Activated naive CD8-positive, alpha-beta T cell (primary cell): Measurements from ENCODE around the gene SLC6A3.

Experiments
- H3K27ac Mint-ChIP-seq: one replicate; pipeline ENCODE4 v1.8.0; 2021; ENCODE audit warnings: mixed read lengths
- H3K27me3 Mint-ChIP-seq: one replicate; pipeline ENCODE4 v1.8.0; 2021; ENCODE audit warnings: mixed read lengths
- H3K36me3 Mint-ChIP-seq: one replicate; pipeline ENCODE4 v1.8.0; 2021; ENCODE audit warnings: mixed read lengths
- H3K4me1 Mint-ChIP-seq: one replicate; pipeline ENCODE4 v1.8.0; 2021; ENCODE audit warnings: low read depth, mixed read lengths
- H3K4me3 Mint-ChIP-seq: one replicate; pipeline ENCODE4 v1.8.0; 2021; ENCODE audit warnings: mild to moderate bottlenecking, mixed read lengths
- H3K9me3 Mint-ChIP-seq: one replicate; pipeline ENCODE4 v1.8.0; 2021; ENCODE audit warnings: low read depth, mixed read lengths

SLC6A3 gene

DNA sequence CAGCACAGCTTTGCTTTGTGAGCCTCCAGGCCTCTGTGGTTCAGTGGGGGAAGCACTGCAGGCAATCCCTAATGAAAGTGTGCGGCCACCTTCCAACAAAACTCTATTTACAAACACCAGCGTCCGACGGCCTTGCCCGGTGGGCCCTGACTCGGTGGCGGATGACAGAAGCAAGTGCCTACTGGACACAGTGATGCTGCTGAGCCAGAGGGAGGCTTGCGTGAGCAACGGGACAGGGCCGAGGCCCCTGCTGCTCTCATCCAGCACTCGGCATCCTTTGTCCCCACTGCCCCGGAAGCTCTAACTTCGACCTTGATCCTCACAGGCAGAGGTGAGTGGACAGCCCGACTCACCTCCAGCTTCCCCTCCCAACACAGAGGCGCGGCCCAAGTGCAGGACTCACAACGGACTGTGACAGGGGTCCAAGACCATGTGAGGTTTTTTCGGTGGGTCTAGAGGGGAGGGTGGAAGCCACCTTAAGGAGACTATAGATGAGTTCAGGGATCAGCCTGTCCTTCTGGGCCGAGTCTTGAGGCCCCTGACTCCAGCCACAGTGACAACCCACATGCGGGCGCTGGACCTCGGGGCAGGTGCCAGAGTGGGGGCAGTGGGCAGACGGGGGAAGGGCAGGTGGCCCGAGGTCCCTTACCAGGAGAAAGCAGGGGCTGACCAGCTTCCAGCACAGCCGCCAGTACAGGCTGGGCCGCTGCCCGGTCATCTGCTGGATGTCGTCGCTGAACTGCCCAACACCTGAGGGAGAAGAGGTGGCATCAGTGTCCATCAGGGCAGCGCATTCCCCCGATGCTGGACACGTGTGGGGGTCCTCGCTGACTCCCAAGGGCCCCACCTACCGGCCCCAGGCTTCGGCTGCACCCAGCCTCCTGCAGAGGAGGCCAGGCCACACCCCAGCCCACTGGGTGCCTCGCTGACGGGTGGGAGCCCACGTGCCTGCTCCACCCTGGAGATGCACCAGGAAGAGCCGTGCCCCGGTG is 39.4 kb downstream of the SLC6A3 start:
- Mint-ChIP-seq H3K27ac (no peak overlapping the region), H3K36me3 (no peaks in the 10 kb centered on the region), H3K4me3 (no peak overlapping the region), H3K9me3 (no peaks in the 10 kb centered on the region), H3K27me3 (peaks cover 6% of the 10 kb centered on the region), H3K4me1 (no peaks in the 10 kb centered on the region)

DNA sequence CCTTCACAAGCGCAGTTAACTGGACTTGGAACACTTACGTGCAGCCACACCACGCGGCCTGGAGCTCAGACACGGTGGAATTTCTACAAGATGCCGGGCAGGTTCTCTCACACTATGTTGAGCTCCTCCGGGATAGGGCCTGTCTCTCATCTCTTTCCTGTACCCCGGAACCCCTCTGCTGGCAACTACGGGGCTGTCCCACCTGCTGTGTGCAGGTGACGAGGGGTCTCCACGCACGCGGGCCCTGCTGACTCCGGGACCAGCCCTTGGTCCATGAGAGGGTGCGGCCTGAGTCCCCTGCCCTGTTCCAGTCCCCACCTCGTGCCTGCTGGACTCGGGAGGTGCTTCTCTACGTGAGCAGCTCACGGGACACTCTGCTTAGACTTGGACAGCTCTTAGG is 40.1 kb downstream of the SLC6A3 start:
- Mint-ChIP-seq H3K27me3 (peaks cover 6% of the 10 kb centered on the region), H3K27ac (no peak overlapping the region), H3K9me3 (no peaks in the 10 kb centered on the region), H3K36me3 (no peaks in the 10 kb centered on the region), H3K4me3 (no peak overlapping the region), H3K4me1 (no peaks in the 10 kb centered on the region)

DNA sequence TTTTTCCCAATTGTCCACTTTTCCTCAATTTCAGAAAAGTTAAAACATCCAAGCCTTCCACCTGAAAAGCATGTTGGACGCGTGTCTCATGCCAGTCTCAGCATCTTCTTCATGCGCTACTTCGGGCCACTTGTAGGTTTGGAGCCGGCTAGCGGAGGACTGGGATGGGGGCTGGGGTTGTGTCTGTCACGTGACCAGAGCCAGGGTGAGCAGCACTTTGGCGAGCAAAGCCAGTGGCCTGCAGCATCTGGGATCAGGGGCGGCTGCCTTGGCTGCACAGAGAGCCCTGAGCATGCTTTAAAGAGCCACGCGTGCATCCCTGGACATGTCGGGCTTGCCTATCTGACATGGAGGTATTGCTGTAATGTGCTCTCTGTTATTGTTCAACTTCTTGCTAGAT is 41.2 kb downstream of the SLC6A3 start:
- Mint-ChIP-seq H3K4me3 (no peak overlapping the region), H3K4me1 (no peaks in the 10 kb centered on the region), H3K36me3 (no peaks in the 10 kb centered on the region), H3K27ac (no peak overlapping the region), H3K9me3 (peaks cover 3% of the 10 kb centered on the region), H3K27me3 (peaks cover 6% of the 10 kb centered on the region)

DNA sequence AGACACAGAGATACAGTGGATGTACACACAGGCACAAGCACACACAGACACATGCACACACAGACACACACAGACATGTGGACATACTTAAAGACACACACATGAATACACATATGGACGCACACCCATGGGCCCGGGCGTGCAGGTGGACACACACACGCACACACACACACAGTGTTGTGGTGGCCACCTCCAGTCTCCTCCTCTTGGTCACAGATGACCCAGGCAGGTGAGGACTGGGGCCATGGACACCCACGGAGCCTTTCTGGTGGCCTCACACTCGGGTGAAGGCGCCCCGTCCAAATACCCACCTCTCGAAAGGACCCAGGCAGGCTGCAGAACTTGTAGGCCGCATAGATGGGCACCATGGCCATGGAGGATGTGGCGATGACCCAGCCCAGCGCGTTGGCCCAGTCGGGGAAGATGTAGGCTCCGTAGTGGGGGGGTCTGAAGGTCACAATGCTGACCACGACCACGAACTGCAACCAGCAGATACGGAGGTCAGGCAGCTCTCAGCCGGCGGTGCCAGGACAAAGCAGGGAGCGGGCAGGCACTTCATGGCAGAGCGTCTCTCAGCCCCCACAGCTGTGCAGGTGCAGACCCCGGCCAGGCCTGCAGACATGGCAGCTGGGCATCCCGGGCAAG is 42.5 kb downstream of the SLC6A3 start:
- Mint-ChIP-seq H3K9me3 (peaks cover 4% of the 10 kb centered on the region), H3K4me3 (no peak overlapping the region), H3K36me3 (no peaks in the 10 kb centered on the region), H3K27me3 (peaks cover 6% of the 10 kb centered on the region), H3K27ac (no peak overlapping the region), H3K4me1 (no peaks in the 10 kb centered on the region)

DNA sequence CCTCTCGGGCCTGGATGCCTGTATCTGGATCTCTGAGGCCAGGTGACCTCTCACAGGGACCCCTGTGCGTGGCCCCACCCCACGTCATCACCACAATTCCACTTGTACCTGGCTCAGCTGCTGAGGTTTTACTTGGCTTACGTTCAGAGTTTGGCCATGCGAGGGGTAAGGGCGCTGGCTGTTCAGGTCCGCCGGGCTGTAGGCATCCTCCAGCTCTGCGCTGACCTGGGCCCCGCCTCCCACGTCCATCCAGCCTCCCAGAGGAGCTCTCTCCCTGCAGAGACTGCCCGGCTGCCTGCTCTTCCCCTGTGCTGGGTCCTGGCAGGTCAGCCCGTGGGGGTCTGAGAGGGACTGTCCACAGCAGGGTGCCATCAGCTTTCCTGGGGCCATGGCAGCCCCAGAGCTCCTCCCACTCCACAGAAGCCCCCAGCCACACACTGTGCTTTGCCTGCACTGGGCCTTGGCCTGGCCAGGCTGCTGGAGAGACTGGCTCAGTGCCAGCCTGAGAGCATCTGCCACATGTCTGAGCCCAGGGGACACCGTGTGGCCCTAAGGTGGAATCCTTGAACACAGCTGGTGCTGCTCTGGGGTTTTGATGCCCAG is 43.6 kb downstream of the SLC6A3 start:
- peaks cover 4% of the 10 kb centered on the region for H3K9me3 Mint-ChIP-seq

DNA sequence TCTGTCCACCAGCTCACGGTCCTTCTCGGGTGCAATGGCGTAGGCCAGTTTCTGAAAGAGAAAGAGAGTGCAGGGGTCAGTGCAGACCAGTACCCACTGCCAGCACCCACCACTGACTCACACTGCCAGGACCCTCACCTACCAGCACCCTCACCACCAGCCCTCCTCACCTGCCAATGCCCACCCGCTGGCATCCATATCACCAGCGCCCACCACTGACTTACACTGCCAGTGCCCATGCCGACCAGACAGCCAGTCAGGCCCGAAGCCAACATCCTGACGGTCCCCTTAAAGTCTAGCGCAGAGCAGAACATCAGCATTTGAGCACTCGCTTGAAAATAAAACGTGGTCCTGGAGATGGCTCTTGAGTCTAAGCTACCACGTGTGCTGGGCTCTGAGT is 44.3 kb downstream of the SLC6A3 start:
- H3K27ac Mint-ChIP-seq: no peak overlapping the region
- H3K9me3 Mint-ChIP-seq: peaks cover 4% of the 10 kb centered on the region
- no peak overlapping the region for H3K4me3 Mint-ChIP-seq
- H3K27me3 Mint-ChIP-seq: peaks cover 9% of the 10 kb centered on the region
- no peaks in the 10 kb centered on the region for H3K4me1 Mint-ChIP-seq
- H3K36me3 Mint-ChIP-seq: no peaks in the 10 kb centered on the region

More for the DNA sequence above, 43.6 kb downstream of the SLC6A3 start:
- Mint-ChIP-seq H3K4me3 (no peak overlapping the region), H3K27ac (no peak overlapping the region), H3K4me1 (no peaks in the 10 kb centered on the region), H3K36me3 (no peaks in the 10 kb centered on the region), H3K27me3 (peaks cover 9% of the 10 kb centered on the region)

DNA sequence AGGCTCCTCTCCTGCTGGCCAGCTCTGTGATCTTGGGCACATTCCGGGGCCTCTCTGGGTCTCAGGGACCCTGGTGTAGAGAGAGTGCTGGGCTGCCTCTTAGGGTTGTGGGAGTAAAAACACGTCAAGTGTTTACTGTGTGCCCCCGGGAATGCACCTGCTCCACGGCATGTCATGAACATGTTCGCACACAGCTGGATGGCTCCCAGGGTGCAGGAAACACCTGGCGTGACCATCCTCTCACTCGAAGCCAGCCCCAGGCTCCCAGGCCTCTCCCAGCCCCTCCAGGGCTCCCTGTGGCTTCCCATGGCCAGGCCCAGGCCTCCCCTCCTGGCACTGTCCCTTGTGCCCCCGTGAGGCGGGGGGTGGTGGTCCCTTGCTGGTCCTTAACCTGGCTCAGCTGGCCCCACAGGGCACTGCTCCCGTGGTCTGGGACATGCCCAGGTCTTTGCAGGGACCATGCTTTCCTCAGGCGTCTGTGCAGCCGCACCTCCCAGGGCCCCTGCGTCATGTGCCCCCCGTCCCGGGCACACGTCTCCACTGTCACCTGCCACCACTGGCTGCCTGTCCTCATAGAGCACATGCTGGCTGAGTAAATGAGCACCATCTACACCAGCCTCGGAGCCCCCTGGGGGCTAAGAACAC is 44.9 kb downstream of the SLC6A3 start:
- H3K36me3 Mint-ChIP-seq: no peaks in the 10 kb centered on the region
- no peak overlapping the region for H3K27ac Mint-ChIP-seq
- H3K9me3 Mint-ChIP-seq: peaks cover 4% of the 10 kb centered on the region
- H3K27me3 Mint-ChIP-seq: peaks cover 9% of the 10 kb centered on the region
- no peaks in the 10 kb centered on the region for H3K4me1 Mint-ChIP-seq
- no peak overlapping the region for H3K4me3 Mint-ChIP-seq

DNA sequence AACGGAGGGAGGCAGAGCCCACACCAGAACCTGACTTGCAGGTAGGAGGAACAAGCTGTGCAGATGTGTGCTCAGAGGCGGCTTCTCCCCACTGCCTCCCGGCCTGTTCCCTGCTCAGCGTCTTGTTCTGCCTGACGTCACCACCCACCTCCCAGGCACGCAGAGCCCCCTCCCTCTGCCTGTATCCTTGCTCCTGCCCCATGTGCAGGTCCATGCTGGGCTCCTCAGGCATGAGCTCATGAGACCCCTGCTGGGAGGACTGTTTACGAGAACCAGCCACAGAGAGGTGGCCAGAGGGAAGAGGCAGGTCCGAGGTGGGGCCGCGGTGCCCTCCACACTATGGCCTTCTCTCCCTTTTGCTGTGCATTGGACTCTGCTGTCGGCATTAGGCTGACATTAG is 45.5 kb downstream of the SLC6A3 start:
- Mint-ChIP-seq H3K4me1 (no peaks in the 10 kb centered on the region), H3K4me3 (no peak overlapping the region), H3K9me3 (peaks cover 4% of the 10 kb centered on the region), H3K27ac (no peak overlapping the region), H3K36me3 (no peaks in the 10 kb centered on the region), H3K27me3 (peaks cover 12% of the 10 kb centered on the region)

DNA sequence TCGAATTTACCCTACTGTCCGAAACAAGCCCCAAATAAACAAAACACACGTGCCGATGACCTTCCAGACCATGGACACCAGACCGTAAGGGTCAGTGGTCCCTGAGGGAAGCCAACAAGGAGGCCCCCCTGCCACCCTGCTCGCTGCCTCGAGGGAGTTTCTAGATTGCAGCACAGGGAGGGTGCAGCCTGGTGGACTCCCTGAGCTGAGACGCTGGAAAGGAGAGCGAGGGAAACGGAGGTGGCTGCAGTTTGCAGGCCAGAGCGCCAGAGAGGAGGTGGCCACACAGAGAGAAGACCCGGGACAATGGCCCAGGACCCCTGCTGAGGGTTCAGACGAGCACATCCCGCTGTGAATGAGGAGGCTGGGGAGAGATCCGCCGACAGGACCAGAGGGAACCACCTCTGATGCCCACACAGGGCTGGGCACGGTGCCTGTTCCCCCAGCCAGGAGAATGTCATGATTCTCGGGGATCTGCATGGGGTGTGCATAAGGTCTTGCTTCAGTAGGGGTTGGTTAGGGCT is 48.9 kb downstream of the SLC6A3 start:
- Mint-ChIP-seq H3K9me3 (peaks cover 4% of the 10 kb centered on the region), H3K36me3 (no peaks in the 10 kb centered on the region), H3K4me3 (no peak overlapping the region), H3K27ac (no peak overlapping the region), H3K27me3 (peaks cover 13% of the 10 kb centered on the region), H3K4me1 (no peaks in the 10 kb centered on the region)

DNA sequence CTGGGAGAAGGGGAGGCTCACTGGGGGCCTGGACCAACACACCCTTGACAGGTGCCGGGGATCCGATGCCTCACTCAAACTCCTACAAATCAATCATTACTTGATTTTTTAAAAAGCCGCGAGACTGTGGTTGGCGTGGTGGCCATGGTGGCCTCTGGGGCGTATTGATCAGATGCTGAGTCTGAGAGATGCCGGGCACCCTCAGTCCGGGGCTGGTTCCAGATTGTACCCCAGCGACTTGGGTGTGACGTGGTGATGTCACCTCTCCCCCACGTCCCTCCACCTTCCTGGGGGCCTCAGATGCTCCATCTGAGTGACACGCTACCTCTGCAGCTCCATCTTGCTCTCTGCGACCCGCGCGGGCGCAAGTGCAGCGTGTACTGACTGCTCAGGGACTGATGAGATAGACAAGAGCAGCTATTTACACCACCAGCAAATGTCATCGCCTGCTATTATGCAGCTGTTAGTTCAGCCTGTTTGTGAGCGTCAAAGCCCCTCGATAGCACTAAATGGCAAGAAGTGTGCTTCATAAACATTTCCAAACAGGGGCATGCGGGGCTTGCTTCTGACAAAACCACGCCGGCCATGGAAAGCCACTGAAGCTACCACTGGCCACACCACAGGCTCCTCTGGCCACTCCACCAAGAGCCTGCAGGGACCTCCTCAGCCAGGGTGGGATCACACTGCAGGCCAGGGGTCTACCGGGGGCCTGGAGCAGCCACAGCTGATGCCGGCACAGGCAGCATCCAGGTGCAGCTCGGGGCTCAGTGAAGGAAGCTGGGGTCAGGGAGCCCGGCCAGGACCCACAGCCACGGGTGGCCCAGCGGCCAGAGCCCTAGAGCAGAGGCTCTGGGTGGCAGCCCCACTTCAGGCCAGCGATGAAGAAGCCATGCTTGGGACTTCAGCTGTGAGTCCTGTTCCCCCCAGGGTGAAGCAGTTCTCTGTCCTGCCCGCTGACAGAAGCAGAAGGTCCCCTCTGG is 50.1 kb downstream of the SLC6A3 start:
- Mint-ChIP-seq H3K4me1 (no peaks in the 10 kb centered on the region), H3K4me3 (no peak overlapping the region), H3K36me3 (no peaks in the 10 kb centered on the region), H3K27me3 (peaks cover 13% of the 10 kb centered on the region), H3K27ac (no peak overlapping the region), H3K9me3 (peaks cover 4% of the 10 kb centered on the region)

DNA sequence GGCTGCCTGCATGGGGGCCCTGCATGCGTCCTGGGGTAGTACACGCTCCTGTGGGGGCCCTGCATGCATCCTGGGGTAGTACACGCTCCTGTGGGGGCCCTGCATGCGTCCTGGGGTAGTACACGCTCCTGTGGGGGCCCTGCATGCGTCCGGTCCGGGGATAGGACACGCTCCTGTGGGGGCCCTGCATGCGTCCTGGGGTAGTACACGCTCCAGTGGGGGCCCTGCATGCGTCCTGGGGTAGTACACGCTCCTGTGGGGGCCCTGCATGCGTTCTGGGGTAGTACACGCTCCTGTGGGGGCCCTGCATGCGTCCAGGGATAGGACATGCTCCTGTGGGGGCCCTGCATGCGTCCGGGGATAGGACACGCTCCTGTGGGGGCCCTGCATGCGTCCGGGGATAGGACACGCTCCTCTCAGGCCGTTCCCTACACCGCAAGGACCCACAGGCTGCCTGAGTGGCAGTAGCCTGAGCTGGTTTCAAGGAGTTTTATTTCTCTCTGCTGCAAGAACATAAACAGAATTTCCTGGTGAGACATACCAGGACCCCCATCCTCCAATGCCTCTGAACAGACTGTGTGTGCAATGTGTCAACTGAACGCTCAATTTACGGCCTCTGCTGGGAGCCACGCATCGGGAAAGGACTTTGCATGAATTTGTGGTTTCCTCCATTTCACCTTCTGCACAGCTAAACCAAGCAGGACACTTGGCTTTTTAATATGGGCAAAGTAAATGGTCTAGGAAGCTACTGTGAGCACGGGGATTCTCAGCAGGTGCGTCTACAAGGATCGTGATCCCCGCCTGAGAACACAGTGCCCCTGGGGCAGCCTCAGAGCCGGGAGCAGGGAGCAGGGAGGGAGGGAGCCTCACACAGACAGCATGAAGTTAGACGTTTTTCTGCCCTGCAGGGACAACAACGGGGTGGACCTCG is 51.4 kb downstream of the SLC6A3 start:
- Mint-ChIP-seq H3K36me3 (no peaks in the 10 kb centered on the region), H3K4me1 (no peaks in the 10 kb centered on the region), H3K27ac (no peak overlapping the region), H3K27me3 (peaks cover 13% of the 10 kb centered on the region), H3K4me3 (no peak overlapping the region), H3K9me3 (no peaks in the 10 kb centered on the region)

DNA sequence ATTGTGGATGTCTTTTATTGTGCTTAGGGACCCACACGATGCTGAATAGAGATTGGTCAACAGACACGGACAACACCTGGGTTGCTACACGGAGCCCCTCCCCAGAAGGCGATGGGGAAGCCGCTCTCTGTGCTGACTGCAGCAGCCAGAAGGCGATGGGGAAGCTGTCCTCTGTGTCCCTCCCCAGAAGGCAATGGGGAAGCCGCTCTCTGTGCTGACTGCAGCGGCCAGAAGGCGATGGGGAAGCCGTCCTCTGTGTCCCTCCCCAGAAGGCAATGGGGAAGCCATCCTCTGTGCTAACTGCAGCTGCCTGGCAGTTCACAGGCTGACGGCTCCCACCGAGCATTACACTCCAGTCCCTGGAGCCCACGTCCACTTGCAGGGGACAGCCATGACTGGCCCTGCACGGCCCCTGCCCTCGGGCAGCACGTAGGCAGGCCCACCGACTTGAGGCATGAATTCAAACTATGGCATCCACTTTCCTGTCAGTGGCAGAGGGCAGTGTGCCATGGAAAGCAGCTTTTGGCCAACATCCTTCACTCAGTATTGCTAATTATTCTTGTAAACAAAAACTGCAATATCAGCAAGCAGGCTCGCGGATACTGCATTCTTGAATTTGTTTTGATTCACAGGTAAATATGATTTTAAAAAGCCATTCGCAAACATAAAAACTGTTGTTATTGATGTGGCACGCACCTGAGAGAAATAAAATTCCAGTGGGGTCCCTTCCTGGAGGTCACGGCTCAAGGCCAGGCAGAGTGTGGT is 52.3 kb downstream of the SLC6A3 start:
- no peak overlapping the region for H3K27ac Mint-ChIP-seq
- H3K36me3 Mint-ChIP-seq: no peaks in the 10 kb centered on the region
- no peaks in the 10 kb centered on the region for H3K4me1 Mint-ChIP-seq
- H3K27me3 Mint-ChIP-seq: peaks cover 13% of the 10 kb centered on the region
- H3K4me3 Mint-ChIP-seq: no peak overlapping the region
- no peaks in the 10 kb centered on the region for H3K9me3 Mint-ChIP-seq
